H1 (cell line): ENCODE data around the gene TNIP3. TPM values are rescaled to one million over a fixed set of nuclear protein-coding genes. Genes with fewer than 3 reads are reported as not detected.

Source experiments
- CTCF ChIA-PET: fragments of 300-600 bp; sonication (Branson Sonifier 250); formaldehyde crosslinking; loops from one replicate; lab custom pipeline; 2021; ENCODE audit not compliant: partially characterized antibody; lab: Charles Lee
- POLR2A ChIA-PET: fragments of 300-600 bp; sonication (Branson Sonifier 250); formaldehyde crosslinking; loops from one replicate; lab custom pipeline; 2021; ENCODE audit warnings: inconsistent platforms; ENCODE audit not compliant: partially characterized antibody; lab: Charles Lee
- DNase-seq, 2 experiments: peaks; one replicate each; pipeline versions ENCODE4 v3.0.0 to v3.0.0-alpha.2; 2010 to 2022; ENCODE audit warnings: low spot score in 2 of 2, low read depth in 1 of 2, mixed read lengths in 1 of 2
- FAIRE-seq: peaks from 2 replicates; lab custom pipeline; 2011; peaks lifted over from hg19 to GRCh38; lab: Jason Lieb, UNC
- H2AFZ ChIP-seq: 2 replicates; pipeline ENCODE4 v1.8.1; 2012; ENCODE audit warnings: low read length, inconsistent platforms
- H2AK5ac ChIP-seq: 2 replicates; pipeline ENCODE4 v1.6.1; 2013; ENCODE audit warnings: low read depth, low read length
- H2BK120ac ChIP-seq: replicated peaks from 2 replicates; pipeline ENCODE3; 2013; ENCODE audit warnings: low read depth, low read length, inconsistent platforms
- H2BK12ac ChIP-seq: 2 replicates; pipeline ENCODE4 v1.6.1; 2013; ENCODE audit warnings: low read depth, low read length
- H2BK15ac ChIP-seq: 2 replicates; pipeline ENCODE4 v1.6.1; 2013; ENCODE audit warnings: low read length
- H2BK20ac ChIP-seq: 2 replicates; pipeline ENCODE4 v1.6.1; 2013; ENCODE audit warnings: low read length
- H2BK5ac ChIP-seq: 2 replicates; pipeline ENCODE4 v1.6.1; 2013; ENCODE audit warnings: low read depth, low read length
- H3K14ac ChIP-seq: 2 replicates; pipeline ENCODE4 v1.6.1; 2013; ENCODE audit warnings: inconsistent platforms; ENCODE audit not compliant: insufficient read length
- H3K18ac ChIP-seq: 2 replicates; pipeline ENCODE4 v1.6.1; 2013; ENCODE audit warnings: low read length; ENCODE audit errors: extremely low read depth
- H3K23ac ChIP-seq: 2 replicates; pipeline ENCODE4 v1.6.1; 2013; ENCODE audit warnings: inconsistent platforms; ENCODE audit not compliant: insufficient read length
- H3K23me2 ChIP-seq: 2 replicates; pipeline ENCODE4 v1.6.1; 2013; ENCODE audit warnings: low read depth, low read length
- H3K27ac ChIP-seq: 2 replicates; pipeline ENCODE4 v1.6.1; 2011; ENCODE audit warnings: low read depth, low read length, inconsistent platforms
- H3K27me3 ChIP-seq, 4 experiments: replicated peaks in 1 of 4; 1 replicate in 1 of 4; 2 replicates in 3 of 4; pipeline versions ENCODE4 v1.6.1 to v1.8.1; 2011 to 2013; ENCODE audit warnings: low read length in 3 of 4, mild to moderate bottlenecking in 3 of 4, inconsistent platforms in 2 of 4, mixed read lengths in 2 of 4, moderate library complexity in 1 of 4; ENCODE audit not compliant: control insufficient read depth in 3 of 4, insufficient read depth in 3 of 4; ENCODE audit errors: extremely low read depth in 1 of 4
- H3K36me3 ChIP-seq, 4 experiments: 2 replicates each; pipeline versions ENCODE4 v1.6.1 to v1.8.1; 2011 to 2013; ENCODE audit warnings: mild to moderate bottlenecking in 4 of 4, low read length in 3 of 4, moderate library complexity in 2 of 4, control low read depth in 1 of 4, inconsistent platforms in 1 of 4; ENCODE audit not compliant: insufficient read depth in 4 of 4, control insufficient read depth in 2 of 4
- H3K4ac ChIP-seq: replicated peaks from 2 replicates; pipeline ENCODE3; 2013; ENCODE audit warnings: low read length, low read depth, mixed read lengths, inconsistent platforms; ENCODE audit not compliant: insufficient read length
- H3K4me1 ChIP-seq, 4 experiments: replicated peaks in 1 of 4; 1 replicate in 1 of 4; 2 replicates in 3 of 4; pipeline versions ENCODE4 v1.6.1 to v1.8.1; 2011 to 2013; ENCODE audit warnings: low read length in 3 of 4, inconsistent platforms in 2 of 4, mixed read lengths in 1 of 4; ENCODE audit not compliant: insufficient read depth in 4 of 4, control insufficient read depth in 3 of 4
- H3K4me2 ChIP-seq, 2 experiments: 2 replicates each; pipeline versions ENCODE4 v1.6.1 to v1.8.1; 2011 to 2013; ENCODE audit warnings: low read depth in 2 of 2, low read length in 2 of 2, control low read depth in 1 of 2, inconsistent platforms in 1 of 2, mild to moderate bottlenecking in 1 of 2; ENCODE audit not compliant: insufficient read depth in 1 of 2
- H3K4me3 ChIP-seq, 4 experiments: fragments of 200-600, 300-600 bp in 1 of 4; sonication (generic), shearing (Covaris generic), sonication (Bioruptor Twin) in 1 of 4; 2 replicates each; pipeline versions ENCODE4 v1.5.1 to v1.8.1; 2011 to 2016; ENCODE audit warnings: low read length in 4 of 4, low read depth in 3 of 4, control low read depth in 2 of 4, inconsistent platforms in 2 of 4, mild to moderate bottlenecking in 2 of 4, mixed read lengths in 1 of 4, moderate library complexity in 1 of 4; ENCODE audit not compliant: insufficient read depth in 2 of 4; ENCODE audit errors: extremely low read depth in 1 of 4
- H3K56ac ChIP-seq: replicated peaks from 2 replicates; pipeline ENCODE3; 2013; ENCODE audit warnings: low read depth, mild to moderate bottlenecking, mixed read lengths, low read length, inconsistent platforms; ENCODE audit not compliant: insufficient read length
- H3K79me1 ChIP-seq: 2 replicates; pipeline ENCODE4 v1.6.1; 2013; ENCODE audit warnings: low read depth, low read length, control low read depth
- H3K79me2 ChIP-seq, 2 experiments: 2 replicates each; pipeline versions ENCODE4 v1.6.1 to v1.8.1; 2012 to 2013; ENCODE audit warnings: low read length in 2 of 2, mild to moderate bottlenecking in 2 of 2, inconsistent platforms in 1 of 2; ENCODE audit not compliant: insufficient read depth in 2 of 2, control insufficient read depth in 1 of 2
- H3K9ac ChIP-seq, 4 experiments: replicated peaks in 1 of 4; 1 replicate in 1 of 4; 2 replicates in 3 of 4; pipeline versions ENCODE4 v1.6.1 to v1.8.1; 2011 to 2013; ENCODE audit warnings: low read depth in 3 of 4, low read length in 3 of 4, control low read depth in 2 of 4, mild to moderate bottlenecking in 2 of 4, moderate library complexity in 2 of 4, inconsistent platforms in 1 of 4; ENCODE audit errors: extremely low read depth in 1 of 4
- H3K9me3 ChIP-seq, 2 experiments: 2 replicates each; pipeline versions ENCODE4 v1.6.1 to v1.8.1; 2012 to 2013; ENCODE audit warnings: mild to moderate bottlenecking in 2 of 2, moderate library complexity in 2 of 2, control low read depth in 1 of 2, inconsistent platforms in 1 of 2, low read depth in 1 of 2, low read length in 1 of 2, mixed read lengths in 1 of 2; ENCODE audit not compliant: insufficient read depth in 2 of 2
- H4K20me1 ChIP-seq, 2 experiments: replicated peaks in 1 of 2; 2 replicates each; pipeline versions ENCODE3 to v1.8.1; 2011 to 2013; ENCODE audit warnings: inconsistent platforms in 2 of 2, low read length in 2 of 2, mild to moderate bottlenecking in 1 of 2; ENCODE audit not compliant: insufficient read depth in 2 of 2, control insufficient read depth in 1 of 2
- H4K5ac ChIP-seq: 2 replicates; pipeline ENCODE4 v1.6.1; 2013; ENCODE audit warnings: low read length, low read depth, mixed read lengths, inconsistent platforms; ENCODE audit not compliant: insufficient read length
- H4K8ac ChIP-seq: 2 replicates; pipeline ENCODE4 v1.8.0; 2013; ENCODE audit warnings: mild to moderate bottlenecking, moderate library complexity, low read length, inconsistent platforms; ENCODE audit not compliant: insufficient read depth; ENCODE audit errors: extremely low read depth
- H4K91ac ChIP-seq: replicated peaks from 2 replicates; pipeline ENCODE3; 2013; ENCODE audit warnings: low read length, mixed read lengths, inconsistent platforms; ENCODE audit not compliant: insufficient read length
- BACH1 ChIP-seq: IDR thresholded peaks from 2 replicates; pipeline ENCODE4 v1.6.1; 2012; ENCODE audit warnings: low read length, improper control_type of control experiment
- BRCA1 ChIP-seq: IDR thresholded peaks from 2 replicates; pipeline ENCODE4 v1.6.1; 2012; ENCODE audit warnings: low read depth, low read length, improper control_type of control experiment
- CBX5 ChIP-seq: fragments of 300-800, 300-1000 bp; sonication (generic); IDR thresholded peaks from 2 replicates; pipeline ENCODE4 v1.7.1; 2016; ENCODE audit warnings: antibody characterized with exemption, low read length, low read depth
- CREB1 ChIP-seq: IDR thresholded peaks from 2 replicates; pipeline ENCODE4 v1.6.1; 2012; ENCODE audit warnings: inconsistent platforms
- CTBP2 ChIP-seq: IDR thresholded peaks from 2 replicates; pipeline ENCODE4 v1.7.0; 2011; ENCODE audit warnings: borderline replicate concordance, mild to moderate bottlenecking, moderate library complexity, mixed read lengths, low read length; ENCODE audit not compliant: insufficient read depth, insufficient read length
- MAX ChIP-seq: IDR thresholded peaks from 2 replicates; pipeline ENCODE4 v1.6.1; 2012; ENCODE audit warnings: inconsistent platforms
- NRF1 ChIP-seq: IDR thresholded peaks from 2 replicates; pipeline ENCODE4 v1.6.1; 2011; ENCODE audit warnings: mild to moderate bottlenecking, low read depth, low read length, improper control_type of control experiment
- POLR2A ChIP-seq, 2 experiments: IDR thresholded peaks; 1 replicate in 1 of 2; 2 replicates in 1 of 2; pipeline ENCODE4 v1.6.1; 2011; ENCODE audit warnings: low read depth in 2 of 2, low read length in 2 of 2, mild to moderate bottlenecking in 2 of 2; ENCODE audit errors: control extremely low read depth in 1 of 2
- RFX5 ChIP-seq: IDR thresholded peaks from 2 replicates; pipeline ENCODE4 v1.6.1; 2011; ENCODE audit warnings: low read depth, low read length, improper control_type of control experiment, borderline replicate concordance
- SIN3A ChIP-seq, 2 experiments: IDR thresholded peaks in 1 of 2; conservative IDR thresholded peaks in 1 of 2; 2 replicates each; pipeline ENCODE4 v1.6.1; 2011 to 2012; ENCODE audit warnings: low read length in 2 of 2, improper control_type of control experiment in 1 of 2, low read depth in 1 of 2, mild to moderate bottlenecking in 1 of 2
- SRF ChIP-seq: IDR thresholded peaks from 2 replicates; pipeline ENCODE4 v1.6.1; 2011; ENCODE audit warnings: mild to moderate bottlenecking, low read depth, low read length, moderate library complexity
- TBP ChIP-seq: IDR thresholded peaks from 2 replicates; pipeline ENCODE4 v1.6.1; 2011; ENCODE audit warnings: low read depth, low read length, improper control_type of control experiment
- WGBS, 2 experiments: shearing (Covaris generic) in 1 of 2; methylation state at CpG; one replicate each; pipeline versions ENCODE4 v1.1.6 to v1.1.7; 2013 to 2015; ENCODE audit warnings: low lambda C conversion rate in 2 of 2, mixed read lengths in 2 of 2, inconsistent platforms in 1 of 2, low coverage in 1 of 2, missing lambda C conversion rate in 1 of 2; ENCODE audit not compliant: insufficient replicate concordance in 2 of 2, insufficient coverage in 1 of 2, insufficient read length in 1 of 2; ENCODE audit errors: extremely low coverage in 1 of 2, missing lambda C conversion rate in 1 of 2; 5-methylcytosine and 5-hydroxymethylcytosine counted together
- polyA plus RNA-seq, 7 experiments: library from polyadenylated mRNA; depleted of rRNA in 3 of 7; stranded (reverse) in 5 of 7; unstranded in 2 of 7; fragments of >200 nt in 5 of 7; fragments of 200-250 nt in 2 of 7; gene quantifications; 1 replicate in 5 of 7; 2 replicates in 1 of 7; 4 replicates in 1 of 7; pipeline versions ENCODE4 v1.2.1 to v1.2.3, GENCODE V29; 2011 to 2013; ENCODE audit warnings: missing spikeins in 2 of 7, mixed read lengths in 2 of 7
- total RNA-seq: library from RNA; stranded (reverse); fragmentation: NEBNext Ultra II Directional; extraction: Animal tissue kit (Norgen Biotek cat#: 25700); gene quantifications from 2 replicates; pipeline ENCODE4 v1.2.1, GENCODE V29; 2021
- TF ChIP-seq, protein P1 (sequence below): IDR thresholded peaks from 2 replicates; pipeline ENCODE4 v1.6.1; 2012; ENCODE audit warnings: inconsistent platforms

Gene TNIP3
- total and polyA plus RNA-seq, 2 of the 8 experiments (the other 6 are each of a cell fraction or from before 2014, with no cell fraction given) = not detected

GRCh38 chr4:121168446-121169281, 4.5 kb upstream of the TNIP3 start:
- Histone ChIP-seq H3K36me3 (no peaks in the 10 kb centered on the region), H3K4me1 (no peaks in the 10 kb centered on the region), H4K5ac (no peak overlapping the region), H3K79me1 (no peaks in the 10 kb centered on the region), H4K91ac (no peak overlapping the region), H3K4me2 (no peak overlapping the region)
- no peak for FAIRE-seq
- POLR2A ChIA-PET = no interaction called here
- TF ChIP-seq CTBP2 (no peak), BRCA1 (no peak), SIN3A (conservative IDR thresholded peaks at IDR 0.05 in 1 of 2, IDR thresholded peaks at IDR 0.05 in 1 of 2; ENCODE audit: low read depth in 1 of 2, low read length in 2 of 2) (no peak), TBP (no peak), NRF1 (no peak), CBX5 (no peak), MAX (no peak), BACH1 (no peak), SRF (no peak), POLR2A (IDR thresholded peaks at IDR 0.05; ENCODE audit: control extremely low read depth in 1 of 2, low read depth in 2 of 2, low read length in 2 of 2) (no peak), CREB1 (no peak), RFX5 (no peak)
- TF ChIP-seq, protein P1, sequence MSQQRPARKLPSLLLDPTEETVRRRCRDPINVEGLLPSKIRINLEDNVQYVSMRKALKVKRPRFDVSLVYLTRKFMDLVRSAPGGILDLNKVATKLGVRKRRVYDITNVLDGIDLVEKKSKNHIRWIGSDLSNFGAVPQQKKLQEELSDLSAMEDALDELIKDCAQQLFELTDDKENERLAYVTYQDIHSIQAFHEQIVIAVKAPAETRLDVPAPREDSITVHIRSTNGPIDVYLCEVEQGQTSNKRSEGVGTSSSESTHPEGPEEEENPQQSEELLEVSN = no peak
- TF ChIP-seq, all 59 proteins: peak for 0
- 92% methylated on average over 5 of the region's 6 CpGs; no CpG with 5 or more reads in 1 of the 2 experiments for WGBS, 2 experiments
- Histone ChIP-seq H3K9ac (no peak overlapping the region), H3K4me3 (no peak overlapping the region), H3K18ac (no peak overlapping the region), H3K79me2 (no peaks in the 10 kb centered on the region), H2BK5ac (no peak overlapping the region), H2AFZ (no peak overlapping the region), H2BK12ac (no peak overlapping the region), H3K4ac (no peak overlapping the region), H2BK20ac (no peak overlapping the region), H3K56ac (no peak overlapping the region), H3K23me2 (no peaks in the 10 kb centered on the region), H4K20me1 (no peaks in the 10 kb centered on the region), H3K23ac (no peak overlapping the region), H3K9me3 (no peaks in the 10 kb centered on the region), H3K27me3 (no peaks in the 10 kb centered on the region), H3K27ac (no peak overlapping the region), H2AK5ac (no peak overlapping the region), H2BK15ac (no peak overlapping the region), H2BK120ac (no peak overlapping the region), H4K8ac (no peak overlapping the region), H3K14ac (no peak overlapping the region)
- no peak for DNase-seq
- CTCF ChIA-PET = no interaction called here
